Smooth muscle cell (in vitro differentiated cells): ENCODE measurements around the gene REXO5. TPM values are rescaled to one million over a fixed set of nuclear protein-coding genes. Genes with fewer than 3 reads are reported as not detected.

ENCODE experiments used
- DNase-seq: peaks from one replicate; lab custom pipeline; 2025; ENCODE audit not compliant: unreplicated experiment; lab: John Stamatoyannopoulos, UW
- H2AFZ ChIP-seq: fragments of 200-600 bp; sonication (generic); 2 replicates; pipeline ENCODE4 v1.6.0; 2016; ENCODE audit warnings: antibody characterized with exemption, low read depth, mild to moderate bottlenecking
- H3F3A ChIP-seq: fragments of 200-600 bp; sonication (generic); 2 replicates; pipeline ENCODE4 v1.6.0; 2017; ENCODE audit warnings: antibody characterized with exemption, low read depth
- H3K27ac ChIP-seq: fragments of 200-600 bp; sonication (generic); 2 replicates; pipeline ENCODE4 v1.5.1; 2016; ENCODE audit warnings: low read depth, mild to moderate bottlenecking
- H3K27me3 ChIP-seq: fragments of 200-600 bp; sonication (generic); 2 replicates; pipeline ENCODE4 v1.6.1; 2016; ENCODE audit warnings: low read depth, mild to moderate bottlenecking
- H3K36me3 ChIP-seq: fragments of 200-600 bp; sonication (generic); 2 replicates; pipeline ENCODE4 v1.5.1; 2016; ENCODE audit warnings: low read depth
- H3K4me1 ChIP-seq: fragments of 200-600 bp; sonication (generic); 2 replicates; pipeline ENCODE4 v1.5.1; 2016; ENCODE audit warnings: low read depth
- H3K4me2 ChIP-seq: fragments of 200-600 bp; sonication (generic); 2 replicates; pipeline ENCODE4 v1.6.0; 2016; ENCODE audit warnings: mild to moderate bottlenecking
- H3K4me3 ChIP-seq: fragments of 200-600 bp; sonication (generic); 2 replicates; pipeline ENCODE4 v1.5.1; 2016; ENCODE audit warnings: mild to moderate bottlenecking
- H3K79me2 ChIP-seq: fragments of 200-600 bp; sonication (generic); 2 replicates; pipeline ENCODE4 v1.6.0; 2016; ENCODE audit warnings: low read depth, mild to moderate bottlenecking
- H3K9ac ChIP-seq: fragments of 200-600 bp; sonication (generic); 2 replicates; pipeline ENCODE4 v1.6.0; 2016; ENCODE audit warnings: low read depth
- H3K9me3 ChIP-seq: fragments of 200-600 bp; sonication (generic); replicated peaks from 2 replicates; pipeline ENCODE4 v1.5.1; 2016; ENCODE audit warnings: low read depth
- H4K20me1 ChIP-seq: fragments of 200-600 bp; sonication (generic); 2 replicates; pipeline ENCODE4 v1.6.0; 2016; ENCODE audit warnings: low read depth
- WGBS: methylation state at CpG from one replicate; pipeline ENCODE4 v1.1.7; 2016; ENCODE audit warnings: low lambda C conversion rate; 5-methylcytosine and 5-hydroxymethylcytosine counted together
- polyA plus RNA-seq: library from polyadenylated mRNA; unstranded; fragments of >200 nt; fragmentation: Nextera tagmentation; extraction: Ambion mirVana; gene quantifications from 2 replicates; pipeline ENCODE4 v1.2.1, GENCODE V29; 2016
- total RNA-seq: library from RNA; depleted of rRNA; stranded (reverse); fragments of >200 nt; gene quantifications from 2 replicates; pipeline ENCODE4 v1.2.3, GENCODE V29; 2014
- TF ChIP-seq, protein P1 (sequence below): fragments of 200-600 bp; sonication (generic); IDR thresholded peaks from 2 replicates; pipeline ENCODE4 v1.5.1; 2017; ENCODE audit warnings: borderline replicate concordance, mild to moderate bottlenecking, antibody characterized with exemption; ENCODE audit not compliant: insufficient read depth, poor library complexity, severe bottlenecking

REXO5 gene
- total and polyA plus RNA-seq, 2 experiments from 2014 or later, result 1.9 to 3.2 TPM

DNA sequence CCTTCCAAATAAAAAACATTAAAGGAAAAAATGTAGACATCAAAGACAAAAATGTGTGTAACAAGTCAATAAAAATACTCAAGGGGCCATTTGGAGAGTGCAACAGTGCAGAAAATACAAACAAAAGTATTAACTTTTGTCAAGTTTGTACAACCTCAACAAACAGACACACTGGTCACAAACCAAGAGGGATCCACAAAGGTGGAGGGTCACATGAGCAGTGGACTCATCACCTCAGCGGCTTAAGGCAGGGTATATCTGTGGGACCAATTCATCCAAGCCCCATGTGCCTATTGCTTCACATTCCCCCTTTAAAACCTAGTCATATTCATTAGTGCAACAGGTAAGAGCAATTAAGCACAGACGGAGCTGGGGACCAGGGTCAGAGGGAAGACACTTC, 48.6 kb downstream of the REXO5 start:
- H3F3A ChIP-seq, result peaks cover 19% of the 10 kb centered on the region
- H3K9ac ChIP-seq, result no peak overlapping the region
- H3K9me3 ChIP-seq, result no peaks in the 10 kb centered on the region
- peaks cover 10% of the 10 kb centered on the region for H3K4me1 ChIP-seq
- H3K4me3 ChIP-seq, result no peak overlapping the region
- H3K27ac ChIP-seq, result no peak overlapping the region
- TF ChIP-seq, protein P1, sequence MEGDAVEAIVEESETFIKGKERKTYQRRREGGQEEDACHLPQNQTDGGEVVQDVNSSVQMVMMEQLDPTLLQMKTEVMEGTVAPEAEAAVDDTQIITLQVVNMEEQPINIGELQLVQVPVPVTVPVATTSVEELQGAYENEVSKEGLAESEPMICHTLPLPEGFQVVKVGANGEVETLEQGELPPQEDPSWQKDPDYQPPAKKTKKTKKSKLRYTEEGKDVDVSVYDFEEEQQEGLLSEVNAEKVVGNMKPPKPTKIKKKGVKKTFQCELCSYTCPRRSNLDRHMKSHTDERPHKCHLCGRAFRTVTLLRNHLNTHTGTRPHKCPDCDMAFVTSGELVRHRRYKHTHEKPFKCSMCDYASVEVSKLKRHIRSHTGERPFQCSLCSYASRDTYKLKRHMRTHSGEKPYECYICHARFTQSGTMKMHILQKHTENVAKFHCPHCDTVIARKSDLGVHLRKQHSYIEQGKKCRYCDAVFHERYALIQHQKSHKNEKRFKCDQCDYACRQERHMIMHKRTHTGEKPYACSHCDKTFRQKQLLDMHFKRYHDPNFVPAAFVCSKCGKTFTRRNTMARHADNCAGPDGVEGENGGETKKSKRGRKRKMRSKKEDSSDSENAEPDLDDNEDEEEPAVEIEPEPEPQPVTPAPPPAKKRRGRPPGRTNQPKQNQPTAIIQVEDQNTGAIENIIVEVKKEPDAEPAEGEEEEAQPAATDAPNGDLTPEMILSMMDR, result no peak
- no peak overlapping the region for H3K4me2 ChIP-seq
- H3K27me3 ChIP-seq, result no peaks in the 10 kb centered on the region
- H3K79me2 ChIP-seq, result no peaks in the 10 kb centered on the region
- no peak for DNase-seq
- WGBS, result 93% methylated on average over 2 of the region's 2 CpGs
- no peak overlapping the region for H2AFZ ChIP-seq
- H4K20me1 ChIP-seq, result peaks cover 5% of the 10 kb centered on the region
- peaks cover 14% of the 10 kb centered on the region for H3K36me3 ChIP-seq

DNA sequence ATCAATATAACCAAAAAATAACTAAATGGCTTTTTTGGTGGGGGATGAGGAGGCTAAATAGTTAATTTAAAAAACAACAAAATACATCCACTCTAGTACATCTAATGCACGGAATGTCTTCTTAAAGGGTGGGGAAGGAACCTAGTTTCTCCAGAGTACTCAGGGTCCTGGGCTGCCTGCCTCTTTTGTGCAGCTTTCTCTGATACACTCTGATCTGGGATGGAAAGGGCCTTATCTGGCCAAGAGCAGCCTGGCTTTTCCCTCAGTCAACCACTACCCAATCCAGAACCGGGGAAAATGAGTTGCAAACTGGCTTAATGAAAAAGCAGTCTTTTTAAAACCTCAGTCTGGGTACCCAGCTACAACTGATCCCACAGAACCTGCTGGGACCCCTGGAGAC, 51.0 kb downstream of the REXO5 start:
- Histone ChIP-seq H3F3A (peaks cover 4% of the 10 kb centered on the region), H3K36me3 (peaks cover 14% of the 10 kb centered on the region), H3K27ac (no peak overlapping the region), H3K4me3 (no peak overlapping the region), H3K9me3 (no peaks in the 10 kb centered on the region), H4K20me1 (peaks cover 8% of the 10 kb centered on the region), H3K4me1 (no peaks in the 10 kb centered on the region), H3K79me2 (peaks cover 6% of the 10 kb centered on the region), H2AFZ (no peak overlapping the region), H3K9ac (no peak overlapping the region), H3K4me2 (no peak overlapping the region), H3K27me3 (no peaks in the 10 kb centered on the region)
- TF ChIP-seq, protein P1, result no peak
- no peak for DNase-seq
- WGBS, result 90% methylated on average over 2 of the region's 2 CpGs

DNA sequence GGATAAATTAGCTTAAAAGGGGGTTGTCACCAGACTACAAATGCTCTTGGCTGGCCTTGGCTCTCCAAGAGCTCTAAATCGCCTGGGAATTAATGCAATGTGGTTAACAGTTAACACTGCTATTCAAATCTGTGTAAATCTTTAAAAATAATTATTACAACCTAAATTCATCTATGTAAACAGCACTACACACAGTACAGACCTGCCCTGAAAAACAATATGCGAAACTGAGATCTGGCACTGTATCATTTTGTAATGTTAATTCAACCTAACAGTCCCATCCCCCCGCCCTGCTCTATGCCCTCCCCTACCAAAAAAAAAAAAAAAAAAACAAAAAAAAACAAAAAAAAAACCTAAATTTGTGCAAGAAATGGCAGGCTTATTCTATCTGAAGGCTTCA, 52.9 kb downstream of the REXO5 start:
- Histone ChIP-seq H3K4me2 (no peak overlapping the region), H4K20me1 (peaks cover 12% of the 10 kb centered on the region), H3K9ac (no peak overlapping the region), H3K27ac (no peak overlapping the region), H3K36me3 (peaks cover 14% of the 10 kb centered on the region), H3K9me3 (no peaks in the 10 kb centered on the region), H2AFZ (no peak overlapping the region), H3F3A (peaks cover 5% of the 10 kb centered on the region), H3K27me3 (no peaks in the 10 kb centered on the region), H3K4me1 (no peaks in the 10 kb centered on the region), H3K4me3 (no peak overlapping the region), H3K79me2 (peaks cover 26% of the 10 kb centered on the region)
- TF ChIP-seq, protein P1, result no peak
- no peak for DNase-seq
- WGBS, result 97% methylated on average over 3 of the region's 3 CpGs

DNA sequence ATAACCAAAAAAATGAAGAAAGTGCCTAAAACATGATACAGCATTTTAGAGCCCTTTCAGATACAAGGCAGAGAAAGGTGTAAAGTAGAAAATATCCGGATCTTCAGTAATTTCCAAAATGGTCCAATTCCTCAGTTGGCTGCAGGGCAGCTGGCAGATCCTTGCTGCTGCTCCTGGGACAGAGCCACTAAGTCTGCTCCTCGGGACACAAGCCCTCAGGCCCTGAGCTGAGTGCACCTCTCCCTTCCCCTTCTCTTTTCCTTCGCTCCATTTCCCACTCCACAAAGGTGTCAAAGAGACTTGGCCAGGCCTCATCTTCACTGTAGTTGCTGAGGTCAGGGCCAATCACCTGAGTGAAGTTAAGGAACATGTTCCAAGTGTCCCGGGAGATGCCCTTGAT, 53.4 kb downstream of the REXO5 start:
- TF ChIP-seq, protein P1, result no peak
- Histone ChIP-seq H3K9me3 (no peaks in the 10 kb centered on the region), H2AFZ (no peak overlapping the region), H3K79me2 (peaks cover 30% of the 10 kb centered on the region), H3K4me2 (no peak overlapping the region), H3K4me1 (peaks cover 1% of the 10 kb centered on the region), H3K27me3 (no peaks in the 10 kb centered on the region), H4K20me1 (peaks cover 12% of the 10 kb centered on the region), H3K36me3 (peaks cover 14% of the 10 kb centered on the region), H3K27ac (no peak overlapping the region), H3F3A (peaks cover 9% of the 10 kb centered on the region), H3K4me3 (no peak overlapping the region), H3K9ac (no peak overlapping the region)
- DNase-seq, result no peak
- WGBS, result 81% methylated on average over 4 of the region's 4 CpGs
